Embryonic facial prominence (tissue), 1 donor: ENCODE results near the gene RAB12.
"Not testable (repeated sequence)": the region's sequence is repeated elsewhere in the genome, so short reads cannot be mapped to it uniquely, and the experiment has no call there.

Experiments used
- DNase-seq: peaks from one replicate; pipeline ENCODE4 v3.0.0-alpha.2; 2016; ENCODE audit errors: extremely low spot score

Gene RAB12

DNA sequence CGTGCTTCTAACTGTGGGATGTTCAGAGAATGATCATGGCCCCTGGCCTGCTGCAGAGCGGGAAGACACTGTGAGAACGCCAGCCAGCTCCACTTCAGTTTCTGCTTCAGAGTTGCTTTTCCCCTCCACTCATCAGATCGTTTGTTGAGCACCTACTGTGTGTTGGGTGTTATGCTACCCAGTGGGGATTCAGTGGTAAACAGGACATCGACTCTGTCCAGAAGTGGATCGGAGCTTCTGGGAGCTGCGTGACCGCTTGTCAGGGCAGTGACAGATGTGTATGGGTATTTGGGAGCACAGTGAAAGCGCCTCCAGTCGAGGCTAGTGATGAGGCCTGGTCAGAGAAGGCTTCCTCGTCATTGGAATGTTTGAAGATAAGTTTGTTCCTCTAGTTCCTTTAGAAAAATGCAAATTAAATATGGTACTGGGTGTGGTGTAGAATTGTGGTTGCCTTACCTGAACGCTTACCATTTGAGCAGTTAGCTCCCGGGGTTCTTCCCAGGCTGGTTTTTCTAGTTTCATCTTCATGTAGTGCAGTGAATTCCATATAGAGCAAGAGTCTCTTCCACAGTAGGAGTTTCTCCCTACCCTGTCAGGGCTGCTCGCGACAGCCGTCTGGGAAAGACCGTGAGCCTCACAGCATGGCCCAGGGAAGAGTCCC is 2.8 kb downstream of the RAB12 start:
- DNase-seq = no peak

DNA sequence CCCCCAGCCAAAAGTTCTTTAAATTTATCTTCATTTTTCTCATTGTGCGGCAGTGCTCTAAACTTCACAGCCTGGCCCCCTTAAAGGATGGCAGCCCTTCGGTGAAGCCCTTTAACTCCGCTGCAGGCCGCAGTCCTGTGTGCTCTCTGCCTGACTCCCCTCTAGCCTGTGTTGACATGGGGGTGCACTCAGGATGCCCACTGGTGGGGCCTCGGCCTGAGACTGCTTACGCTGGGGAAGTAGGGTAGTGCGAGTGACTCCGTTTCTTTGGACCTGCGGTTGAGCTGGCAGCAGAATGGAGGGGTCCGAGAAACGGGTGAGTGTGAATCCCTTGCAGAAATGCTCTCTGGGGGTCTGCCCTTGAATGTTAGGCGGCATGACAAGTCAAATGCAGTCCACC is 5.6 kb downstream of the RAB12 start:
- no peak for DNase-seq

DNA sequence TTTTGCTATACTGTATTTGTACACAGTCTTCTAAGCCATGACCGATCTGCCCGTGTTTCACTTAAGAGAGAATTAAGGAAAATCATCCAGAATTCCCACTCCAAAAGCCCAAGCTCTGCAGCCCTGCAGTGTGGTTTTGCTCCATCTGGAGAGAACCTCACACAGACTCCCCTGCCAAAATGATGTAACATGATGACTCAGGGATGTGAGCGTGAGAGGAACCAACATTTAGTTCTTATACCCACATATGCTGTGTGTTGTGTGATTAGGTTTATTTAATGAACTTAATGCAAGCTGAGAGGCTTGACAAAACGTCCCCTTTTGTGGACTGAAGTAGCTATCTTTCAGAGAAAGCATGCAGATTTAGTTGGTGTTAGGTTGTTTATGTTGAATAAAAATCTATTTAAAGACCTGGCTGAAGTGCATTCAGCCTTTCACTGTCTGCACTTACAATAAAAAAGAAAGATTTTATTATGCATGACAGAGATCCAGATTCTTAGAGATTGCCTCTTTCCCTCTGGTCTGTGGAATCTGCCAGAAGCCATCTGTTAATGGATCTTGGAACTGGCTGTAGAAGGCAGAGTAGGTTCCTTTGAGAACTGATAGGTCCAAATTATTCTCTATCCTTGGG is 6.3 kb downstream of the RAB12 start:
- peak; percentile 22 for DNase-seq

DNA sequence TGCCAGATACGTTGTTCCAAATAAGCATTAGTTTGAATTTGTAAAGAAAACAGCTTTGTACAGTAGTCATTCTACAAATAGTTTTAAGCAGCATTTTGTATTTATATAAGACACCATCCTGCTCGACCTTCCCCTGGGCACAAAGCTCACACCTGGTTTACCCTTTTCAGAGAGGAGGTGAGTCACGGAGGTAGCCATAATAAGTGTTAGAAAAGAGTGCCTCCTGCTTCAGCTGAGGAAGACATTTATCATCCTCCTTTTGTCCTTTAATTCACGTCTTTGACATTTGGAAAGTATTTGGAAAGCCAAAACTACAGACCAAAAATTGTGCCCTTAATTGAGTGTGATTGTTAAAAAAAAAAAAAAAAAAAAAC is 6.8 kb downstream of the RAB12 start:
- DNase-seq = no peak

DNA sequence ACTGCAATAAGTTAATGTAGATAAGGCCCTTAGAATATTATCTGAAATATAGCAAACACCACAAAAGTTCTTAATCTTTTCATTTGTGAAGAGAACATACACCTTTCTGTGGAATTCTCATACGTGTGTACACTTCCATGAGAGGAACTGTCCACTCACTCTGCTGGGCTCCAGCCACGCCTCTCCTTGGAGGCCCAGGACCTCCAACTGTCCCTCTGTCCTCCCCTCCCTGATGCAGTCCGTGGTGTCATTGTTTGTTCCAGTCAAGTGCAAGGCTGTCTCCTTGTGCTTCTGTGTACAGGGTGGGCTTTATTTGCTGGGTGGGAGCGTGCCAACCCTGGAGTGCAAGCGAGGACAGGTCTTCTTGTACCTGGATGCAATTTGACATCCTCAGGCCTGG is 8.7 kb downstream of the RAB12 start:
- no peak for DNase-seq

DNA sequence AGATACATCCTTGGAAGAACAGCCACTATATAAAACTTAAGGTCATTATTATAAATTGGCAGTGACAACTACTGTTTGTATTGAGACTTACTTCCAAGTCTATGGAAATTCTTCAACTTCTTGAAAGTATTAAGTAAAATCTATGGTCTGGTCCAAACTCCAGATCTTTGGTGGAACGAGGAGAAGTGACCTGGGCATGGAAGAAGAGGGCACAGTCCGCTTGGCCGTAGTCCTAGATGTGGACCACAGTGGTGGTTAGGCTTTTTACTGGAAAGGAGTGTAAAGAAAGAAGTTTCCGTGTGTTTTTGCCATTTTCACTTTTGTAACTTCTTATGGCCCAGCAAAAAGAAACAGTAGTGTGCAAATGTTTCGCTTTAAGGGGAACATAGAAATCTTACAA is 9.8 kb downstream of the RAB12 start:
- DNase-seq = no peak

DNA sequence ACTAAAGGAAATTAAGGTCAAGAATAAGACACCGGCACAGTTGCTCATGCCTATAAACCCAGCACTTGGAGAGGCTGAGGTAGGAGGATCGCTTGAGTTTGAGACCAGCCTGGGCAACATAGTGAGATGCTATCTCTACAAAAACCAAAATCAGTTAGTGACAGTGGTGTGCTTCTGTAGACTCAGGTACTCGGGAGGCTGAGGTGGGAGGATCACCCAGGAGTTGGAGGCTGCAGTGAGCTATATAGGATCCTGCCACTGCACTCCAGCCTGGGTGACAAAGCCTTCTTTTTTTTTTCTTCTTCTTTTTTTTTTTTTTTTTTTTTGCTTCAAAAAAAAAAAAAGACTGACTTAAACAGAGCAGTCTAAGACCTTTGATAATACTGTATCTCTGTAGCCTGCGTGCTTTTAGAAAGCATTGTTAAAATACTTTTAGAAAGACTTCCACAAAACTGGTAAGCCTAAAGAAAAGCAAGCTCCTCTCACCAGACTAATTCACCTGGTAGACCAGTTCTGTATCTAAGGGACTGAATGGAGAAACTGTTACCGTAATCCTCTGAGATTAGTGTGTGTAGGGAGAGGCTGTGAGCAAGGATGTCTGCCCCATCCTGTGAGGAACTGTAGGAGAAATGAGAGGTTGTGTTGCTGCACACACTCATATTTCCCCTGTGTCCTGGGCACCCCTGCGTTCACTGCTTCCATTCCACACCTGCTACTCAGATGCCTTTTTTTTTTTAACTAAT is 10.8 kb downstream of the RAB12 start:
- DNase-seq = no peak

DNA sequence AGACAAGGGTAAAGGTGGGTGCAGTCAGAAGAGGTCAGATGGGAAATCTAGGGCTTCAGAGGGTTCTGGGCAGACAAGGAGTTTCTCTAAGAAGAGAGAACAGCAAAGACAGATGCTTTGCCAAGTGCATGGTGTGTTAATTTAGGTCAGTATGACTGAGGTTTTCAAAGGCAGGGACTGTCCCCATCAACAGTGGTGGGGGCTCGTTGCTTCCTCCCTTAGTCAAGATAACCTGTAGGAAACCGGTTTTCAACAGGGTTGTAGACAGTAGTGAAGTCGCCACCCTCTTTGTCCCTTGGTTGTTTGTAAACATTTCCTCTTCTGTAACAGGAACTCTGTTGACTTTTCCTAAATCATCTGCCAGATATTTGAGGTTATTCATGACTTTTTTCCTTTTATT is 11.6 kb downstream of the RAB12 start:
- no peak for DNase-seq

DNA sequence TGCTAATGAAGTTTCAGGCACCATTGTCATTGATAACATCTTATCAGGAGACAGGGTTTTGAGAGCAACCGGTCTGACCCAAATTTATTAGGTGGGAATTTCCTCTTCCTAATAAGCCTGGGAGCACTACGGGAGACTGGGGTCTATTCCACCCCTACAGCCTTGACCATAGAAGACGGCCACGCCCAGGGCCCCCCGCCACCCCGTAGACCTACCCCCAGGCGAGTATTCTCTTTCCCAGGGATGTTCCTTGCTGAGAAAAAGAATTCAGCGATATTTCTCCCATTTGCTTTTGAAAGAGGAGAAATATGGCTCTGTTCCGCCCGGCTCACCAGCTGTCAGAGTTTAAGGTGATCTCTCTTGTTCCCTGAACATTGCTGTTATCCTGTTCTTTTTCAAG is 13.4 kb downstream of the RAB12 start:
- DNase-seq = not testable (repeated sequence)

DNA sequence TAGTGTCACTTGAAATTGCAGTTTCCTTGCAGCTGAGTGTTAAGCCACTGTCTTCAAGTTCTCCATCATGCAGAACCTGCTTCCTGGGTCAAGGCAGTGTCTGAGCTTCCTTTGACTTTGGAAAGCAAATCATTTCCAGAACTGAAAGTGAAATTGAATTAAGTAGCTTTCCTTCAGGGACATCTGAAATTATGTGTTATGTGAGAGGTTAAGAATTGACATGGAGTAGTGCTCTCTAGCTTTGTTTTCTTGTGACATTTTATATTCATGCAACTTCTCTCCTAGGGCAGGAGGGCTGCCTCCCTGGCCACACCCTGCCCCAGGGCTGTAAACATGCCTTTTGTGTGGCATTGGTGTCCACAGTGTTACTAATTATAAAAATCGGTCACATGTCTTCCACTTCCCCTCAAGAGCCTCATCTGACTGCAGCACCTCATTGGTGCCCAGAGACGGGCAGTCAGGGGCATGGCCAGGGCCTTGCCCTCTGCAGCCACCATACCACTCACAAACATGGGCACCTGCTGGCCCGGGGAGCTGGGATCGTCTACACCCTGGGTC is 14.4 kb downstream of the RAB12 start:
- no peak for DNase-seq

DNA sequence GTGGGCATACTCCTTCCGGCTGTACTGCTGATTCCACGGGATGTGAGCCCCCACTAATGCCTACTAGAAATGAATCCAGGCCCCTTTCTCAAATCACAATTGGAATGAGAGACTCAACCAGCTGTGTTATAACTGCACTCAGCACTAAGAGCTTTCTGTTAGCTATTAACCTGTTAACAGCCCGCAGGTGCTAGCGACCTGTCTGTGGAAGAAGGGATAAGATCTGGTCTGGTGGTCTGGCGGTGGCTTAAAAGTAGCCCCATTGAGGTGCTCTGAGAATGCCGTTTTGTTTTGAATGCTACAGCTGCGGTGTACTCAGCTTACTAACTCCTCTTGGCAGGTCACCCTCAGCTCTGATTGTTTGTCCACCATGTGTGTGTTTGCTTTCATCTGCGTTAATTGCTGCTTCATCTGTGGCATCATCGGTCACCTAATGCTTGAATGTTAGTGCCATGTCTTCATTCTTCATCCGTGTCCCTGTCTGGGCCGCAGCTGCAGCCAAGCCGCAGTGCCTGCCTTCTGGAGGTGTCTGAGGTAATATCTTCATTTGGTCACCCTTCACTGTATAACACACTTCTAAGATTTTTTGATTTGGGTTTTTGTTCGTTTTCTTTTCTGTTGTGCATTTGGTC is 16.3 kb downstream of the RAB12 start:
- no peak for DNase-seq

DNA sequence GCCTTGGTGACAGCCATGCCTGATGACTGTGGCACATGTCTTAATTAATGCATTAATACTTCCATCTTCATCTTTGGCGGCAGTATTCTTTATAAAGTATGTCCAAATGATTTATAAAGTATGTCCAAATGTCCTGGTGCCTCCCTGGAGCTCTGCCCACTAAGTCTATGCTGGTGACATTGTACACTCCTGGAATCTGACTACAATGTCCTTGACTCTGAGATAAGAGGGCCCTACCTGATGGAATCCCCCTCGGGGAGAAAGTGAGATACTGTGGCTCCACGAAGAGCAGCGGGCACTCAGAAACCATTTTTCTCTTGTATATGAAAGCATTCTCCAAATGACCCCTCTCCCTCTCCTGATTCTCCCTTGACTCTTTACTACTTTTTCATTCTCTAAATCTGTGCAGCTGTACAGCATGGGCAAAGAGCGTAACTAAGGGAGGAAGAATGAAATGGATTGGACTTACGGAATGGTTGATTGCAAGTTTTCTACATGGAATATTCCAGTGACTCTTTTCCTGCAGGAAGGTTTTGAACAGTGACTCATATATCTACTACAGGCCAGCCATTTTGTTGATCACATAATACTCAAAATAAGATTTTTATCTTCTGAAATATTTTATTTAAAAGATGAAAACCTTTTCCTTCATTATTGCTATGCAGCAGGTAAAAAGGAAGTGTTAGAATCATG is 17.3 kb downstream of the RAB12 start:
- DNase-seq = no peak

DNA sequence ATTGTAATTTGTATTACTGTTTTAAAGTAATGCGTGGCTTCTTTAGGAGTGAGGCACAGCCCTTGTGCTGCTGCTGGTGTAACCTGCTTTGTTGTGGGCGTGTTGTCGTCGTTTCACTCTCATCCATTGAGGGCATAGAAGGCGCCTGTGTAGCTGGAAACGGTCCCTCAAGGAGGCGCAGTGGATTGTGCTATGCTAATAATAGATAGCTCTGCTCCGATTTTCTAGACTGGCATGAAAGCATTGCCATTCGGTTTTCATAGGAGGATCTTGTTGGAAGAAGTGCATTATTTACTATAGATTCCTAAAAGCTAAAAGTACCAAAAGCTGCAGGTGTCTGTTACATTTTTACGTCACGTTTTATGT is 17.9 kb downstream of the RAB12 start:
- no peak for DNase-seq

DNA sequence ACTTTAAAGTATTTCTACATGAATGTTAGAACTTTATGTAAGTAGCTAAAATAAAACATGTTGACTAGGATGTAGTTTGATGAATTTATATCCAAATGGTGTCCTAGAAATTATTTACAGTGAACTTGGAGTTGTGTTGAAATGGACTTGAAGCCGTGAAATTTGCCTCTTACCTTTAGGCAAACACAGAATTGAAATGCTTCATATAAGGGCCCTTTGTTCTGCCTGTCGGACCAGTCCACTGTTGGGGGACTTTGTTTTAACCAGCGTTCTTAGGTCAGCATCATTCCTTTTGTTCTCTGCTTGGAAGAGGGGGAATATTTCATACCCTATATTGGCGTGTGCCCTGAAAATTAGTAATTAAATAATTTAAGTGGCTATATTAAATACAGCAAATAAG is 18.3 kb downstream of the RAB12 start:
- DNase-seq = no peak

DNA sequence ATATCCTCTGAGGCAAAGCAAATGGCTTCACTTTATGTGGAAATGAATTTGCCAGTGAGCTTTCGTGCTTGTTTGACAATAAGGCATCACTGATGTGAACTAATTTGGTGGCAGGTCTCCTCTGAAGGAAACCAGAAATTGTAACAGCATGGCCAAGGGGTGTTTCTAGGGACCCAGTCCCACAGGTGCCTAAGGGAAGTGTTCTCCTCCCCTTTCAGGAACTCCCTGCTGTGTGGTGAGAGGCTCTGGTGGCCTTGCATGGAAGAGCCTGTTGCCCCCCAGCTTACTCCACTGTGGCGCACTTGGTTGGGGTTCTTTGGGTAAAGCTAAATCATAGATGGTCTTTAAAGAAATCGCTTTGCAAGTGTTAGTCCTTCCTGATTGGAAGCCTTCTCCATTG is 20.4 kb downstream of the RAB12 start:
- DNase-seq = no peak

DNA sequence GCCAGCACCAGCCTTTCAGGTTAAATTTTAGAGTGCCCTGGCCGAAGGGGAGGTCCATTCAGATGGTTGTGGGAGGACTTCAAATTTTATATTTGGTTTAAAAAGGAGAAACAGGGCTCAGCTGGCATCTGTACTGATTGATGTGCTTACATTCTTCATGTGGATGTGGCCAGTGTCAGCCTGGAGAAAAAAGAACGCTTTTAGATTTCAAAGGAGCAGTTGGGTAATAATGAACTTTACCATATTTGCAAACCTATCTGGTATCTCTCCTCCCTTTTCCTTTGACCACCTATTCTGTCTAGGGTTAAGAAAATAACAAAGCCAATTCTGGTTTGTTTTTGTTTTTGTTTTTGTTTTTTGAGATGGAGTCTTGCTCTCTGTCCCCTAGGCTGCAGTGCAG is 21.3 kb downstream of the RAB12 start:
- DNase-seq = no peak

DNA sequence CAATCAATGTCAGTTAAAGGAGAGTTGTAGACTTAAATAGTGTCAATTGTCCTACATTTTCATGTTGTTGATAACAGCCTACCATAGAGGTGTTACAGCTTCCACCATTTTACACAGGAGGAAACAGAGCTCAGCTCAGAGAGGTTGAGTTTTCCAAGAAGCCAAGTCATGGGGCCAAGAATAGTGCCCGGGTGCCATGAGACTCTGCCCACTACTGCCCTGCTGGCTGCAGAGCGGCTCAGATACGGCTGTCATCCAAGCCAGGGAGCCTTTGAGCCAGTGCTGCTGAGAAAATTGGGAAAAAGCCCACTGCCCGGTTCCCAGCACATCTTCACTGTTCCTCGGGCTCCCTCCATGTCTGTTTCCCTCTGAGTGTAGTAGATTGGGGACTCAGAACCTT is 22.0 kb downstream of the RAB12 start:
- no peak for DNase-seq

DNA sequence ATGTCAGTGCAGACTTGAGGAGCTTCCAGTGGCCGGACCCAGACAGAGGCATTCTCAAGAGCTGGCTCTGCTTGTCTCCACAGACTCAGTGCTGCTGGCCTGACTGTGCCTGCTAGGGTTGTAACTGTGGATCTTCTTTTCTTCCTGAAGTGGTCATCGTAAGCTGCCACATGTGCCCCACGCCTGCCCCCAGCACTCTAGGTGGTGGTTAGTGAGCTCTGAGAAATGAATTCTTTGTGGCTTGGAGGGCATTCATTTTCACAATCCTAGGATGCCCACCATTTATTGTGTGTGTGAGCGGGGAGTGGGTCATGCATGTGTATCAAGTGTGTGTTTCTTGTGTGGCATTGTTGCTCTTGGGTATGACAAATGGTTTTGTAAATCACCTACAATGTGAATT is 23.1 kb downstream of the RAB12 start:
- no peak for DNase-seq

DNA sequence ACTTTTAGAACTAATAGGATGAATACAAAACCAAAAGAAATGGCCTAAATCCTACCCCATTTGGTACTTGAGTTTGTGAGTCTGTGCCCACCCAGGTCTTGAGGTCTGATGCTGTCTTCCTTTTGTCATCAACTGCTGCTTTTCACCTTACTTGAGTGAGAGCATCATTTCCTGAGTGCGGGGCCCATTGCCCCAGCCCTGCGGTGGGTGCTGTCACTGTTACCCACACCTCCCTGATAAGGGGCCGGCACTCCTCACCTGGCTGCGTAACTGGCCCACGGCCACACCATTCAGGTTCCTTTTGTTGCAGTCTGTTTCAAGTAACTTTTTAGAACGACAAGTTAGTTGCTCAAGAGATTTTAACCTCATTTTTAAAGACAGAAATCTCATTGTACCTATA is 25.3 kb downstream of the RAB12 start:
- DNase-seq = no peak

DNA sequence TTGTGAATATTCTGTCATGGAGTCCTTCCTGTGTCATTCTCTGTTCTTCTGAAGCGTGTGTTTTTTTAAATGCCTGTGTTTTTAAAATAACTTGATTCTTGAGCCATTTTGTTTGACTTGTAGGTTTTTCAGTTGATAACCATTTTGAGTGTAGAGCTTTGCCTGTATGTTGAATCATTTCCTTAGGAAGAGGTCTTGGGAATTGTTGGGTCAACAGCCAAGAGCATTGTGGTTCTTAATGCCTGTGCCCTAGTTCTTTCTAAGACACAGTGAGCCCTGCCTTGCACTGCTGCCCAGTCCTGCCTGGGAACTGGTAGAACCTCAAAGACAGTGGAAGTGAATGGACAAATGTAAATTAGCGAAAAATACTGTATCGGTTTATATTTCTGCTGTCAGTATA is 25.9 kb downstream of the RAB12 start:
- DNase-seq = no peak

DNA sequence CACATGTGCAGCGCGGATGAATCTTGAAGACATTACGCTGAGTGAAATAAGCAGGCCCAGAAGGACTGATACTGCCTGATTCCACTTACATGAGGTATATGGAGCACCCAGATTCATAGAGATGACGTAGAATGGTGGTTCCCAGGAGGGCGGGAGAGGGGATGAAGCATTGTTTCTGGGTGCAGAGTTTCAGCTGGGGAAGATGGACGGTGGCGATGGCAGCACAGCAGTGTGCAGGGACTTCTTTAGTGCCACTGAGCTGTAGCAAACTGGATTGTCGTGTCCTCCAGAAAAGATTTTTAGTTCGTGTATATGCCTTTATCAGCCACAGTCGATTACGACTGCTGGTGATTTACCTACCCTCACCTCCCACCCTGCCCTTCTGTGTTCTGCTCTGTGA is 30.5 kb downstream of the RAB12 start:
- no peak for DNase-seq

DNA sequence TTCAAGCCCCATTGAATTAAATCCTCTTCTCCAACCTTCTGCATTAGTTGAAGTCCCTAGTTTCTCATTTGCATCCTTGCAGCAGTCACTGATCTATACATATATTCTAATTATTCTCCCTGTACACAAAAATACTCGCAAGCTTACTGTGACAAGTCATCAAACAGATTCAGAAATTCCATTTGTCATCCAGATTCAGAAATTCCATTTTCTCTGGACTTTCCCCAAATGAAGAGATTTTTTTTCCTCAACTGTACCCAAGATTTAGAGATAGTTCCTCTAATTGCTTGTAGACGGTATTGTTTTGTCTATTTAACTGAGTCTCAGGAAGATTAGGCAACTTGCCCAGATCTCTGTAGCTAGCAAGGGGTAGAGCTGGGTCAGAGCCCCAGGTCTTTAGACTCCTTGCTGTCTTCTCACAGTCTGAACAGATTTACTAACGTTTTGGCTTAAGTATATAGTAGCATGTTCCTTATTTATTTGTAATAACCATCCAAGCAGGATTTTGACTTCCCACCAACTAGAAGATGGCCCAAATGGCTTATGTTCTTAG is 34.2 kb downstream of the RAB12 start:
- DNase-seq = no peak
